IPS-20b (cell line): ENCODE data around the gene SLC15A5.

ENCODE experiments used
- H3K27ac ChIP-seq: one replicate; pipeline ENCODE4 v1.5.1; 2013; ENCODE audit warnings: low read length
- H3K27me3 ChIP-seq: 2 replicates; pipeline ENCODE4 v1.6.1; 2013; ENCODE audit warnings: mild to moderate bottlenecking, low read length, inconsistent platforms; ENCODE audit not compliant: insufficient read depth
- H3K36me3 ChIP-seq: 2 replicates; pipeline ENCODE4 v1.6.1; 2013; ENCODE audit warnings: low read depth, mild to moderate bottlenecking, inconsistent platforms, low read length, moderate library complexity; ENCODE audit not compliant: insufficient read depth
- H3K4me1 ChIP-seq: 2 replicates; pipeline ENCODE4 v1.6.1; 2013; ENCODE audit warnings: mild to moderate bottlenecking, control low read depth, inconsistent platforms, low read length, moderate library complexity; ENCODE audit not compliant: insufficient read depth
- H3K4me3 ChIP-seq: 2 replicates; pipeline ENCODE4 v1.5.1; 2013; ENCODE audit warnings: mild to moderate bottlenecking, low read length, inconsistent platforms
- H3K9ac ChIP-seq: 2 replicates; pipeline ENCODE4 v1.6.1; 2013; ENCODE audit warnings: low read depth, mild to moderate bottlenecking, inconsistent platforms, low read length, moderate library complexity
- H3K9me3 ChIP-seq: 2 replicates; pipeline ENCODE4 v1.6.1; 2013; ENCODE audit warnings: mild to moderate bottlenecking, low read depth, low read length, inconsistent platforms; ENCODE audit not compliant: insufficient read depth

Gene SLC15A5

GRCh38 chr12:16260206-16260605, 17.3 kb downstream of the SLC15A5 start:
- Histone ChIP-seq H3K4me1 (no peaks in the 10 kb centered on the region), H3K27ac (no peak overlapping the region), H3K9ac (no peak overlapping the region)

GRCh38 chr12:16258963-16259362, 18.5 kb downstream of the SLC15A5 start:
- no peak overlapping the region for H3K27ac ChIP-seq
- H3K4me3 ChIP-seq, result no peak overlapping the region
- no peak overlapping the region for H3K9ac ChIP-seq
- peaks cover 6% of the 10 kb centered on the region for H3K9me3 ChIP-seq
- no peaks in the 10 kb centered on the region for H3K36me3 ChIP-seq
- no peaks in the 10 kb centered on the region for H3K27me3 ChIP-seq
- H3K4me1 ChIP-seq, result no peaks in the 10 kb centered on the region

More at GRCh38 chr12:16260206-16260605, 17.3 kb downstream of the SLC15A5 start:
- H3K4me3 ChIP-seq, result no peak overlapping the region
- no peaks in the 10 kb centered on the region for H3K36me3 ChIP-seq
- no peaks in the 10 kb centered on the region for H3K27me3 ChIP-seq
- peaks cover 10% of the 10 kb centered on the region for H3K9me3 ChIP-seq

- H3K9me3 ChIP-seq, result no peaks in the 10 kb centered on the region
- H3K9ac ChIP-seq, result no peak overlapping the region
- no peak overlapping the region for H3K4me3 ChIP-seq
- no peaks in the 10 kb centered on the region for H3K4me1 ChIP-seq
- no peaks in the 10 kb centered on the region for H3K36me3 ChIP-seq
- no peak overlapping the region for H3K27ac ChIP-seq
- H3K27me3 ChIP-seq, result no peaks in the 10 kb centered on the region
Observed at GRCh38 chr12:16246264-16246663, 31.2 kb downstream of the SLC15A5 start.

GRCh38 chr12:16245209-16245608, 32.3 kb downstream of the SLC15A5 start:
- Histone ChIP-seq H3K9ac (no peak overlapping the region), H3K9me3 (no peaks in the 10 kb centered on the region), H3K4me1 (no peaks in the 10 kb centered on the region), H3K27ac (no peak overlapping the region), H3K36me3 (no peaks in the 10 kb centered on the region), H3K27me3 (no peaks in the 10 kb centered on the region), H3K4me3 (no peak overlapping the region)

- Histone ChIP-seq H3K9ac (no peak overlapping the region), H3K9me3 (no peaks in the 10 kb centered on the region), H3K36me3 (no peaks in the 10 kb centered on the region), H3K27ac (no peak overlapping the region), H3K27me3 (no peaks in the 10 kb centered on the region), H3K4me1 (no peaks in the 10 kb centered on the region), H3K4me3 (no peak overlapping the region)
Observed at GRCh38 chr12:16243487-16244412, 33.7 kb downstream of the SLC15A5 start.

GRCh38 chr12:16241346-16241745, 36.1 kb downstream of the SLC15A5 start:
- Histone ChIP-seq H3K27me3 (no peaks in the 10 kb centered on the region), H3K4me3 (no peak overlapping the region), H3K27ac (no peak overlapping the region), H3K9me3 (no peaks in the 10 kb centered on the region), H3K4me1 (no peaks in the 10 kb centered on the region), H3K9ac (no peak overlapping the region), H3K36me3 (no peaks in the 10 kb centered on the region)

GRCh38 chr12:16238661-16239060, 38.8 kb downstream of the SLC15A5 start:
- Histone ChIP-seq H3K4me1 (no peaks in the 10 kb centered on the region), H3K9me3 (no peaks in the 10 kb centered on the region), H3K27ac (no peak overlapping the region), H3K9ac (no peak overlapping the region), H3K27me3 (no peaks in the 10 kb centered on the region), H3K36me3 (no peaks in the 10 kb centered on the region), H3K4me3 (no peak overlapping the region)

GRCh38 chr12:16229676-16230075, 47.8 kb downstream of the SLC15A5 start:
- Histone ChIP-seq H3K27me3 (no peaks in the 10 kb centered on the region), H3K27ac (no peak overlapping the region), H3K4me3 (no peak overlapping the region), H3K36me3 (no peaks in the 10 kb centered on the region), H3K9me3 (no peaks in the 10 kb centered on the region; the same call in 1 of the 2 replicates), H3K9ac (no peak overlapping the region), H3K4me1 (no peaks in the 10 kb centered on the region)

GRCh38 chr12:16228067-16228466, 49.4 kb downstream of the SLC15A5 start:
- H3K9ac ChIP-seq, result no peak overlapping the region
- H3K27ac ChIP-seq, result no peak overlapping the region
- no peaks in the 10 kb centered on the region for H3K36me3 ChIP-seq
- no peaks in the 10 kb centered on the region for H3K4me1 ChIP-seq
- no peak overlapping the region for H3K4me3 ChIP-seq
- H3K9me3 ChIP-seq, result no peaks in the 10 kb centered on the region; the same call in 1 of the 2 replicates
- no peaks in the 10 kb centered on the region for H3K27me3 ChIP-seq

GRCh38 chr12:16225692-16226091, 51.8 kb downstream of the SLC15A5 start:
- Histone ChIP-seq H3K4me3 (no peak overlapping the region), H3K27me3 (no peaks in the 10 kb centered on the region), H3K9ac (no peak overlapping the region), H3K9me3 (no peaks in the 10 kb centered on the region), H3K27ac (no peak overlapping the region), H3K4me1 (no peaks in the 10 kb centered on the region), H3K36me3 (no peaks in the 10 kb centered on the region)

- Histone ChIP-seq H3K4me3 (no peak overlapping the region), H3K9ac (no peak overlapping the region), H3K27ac (no peak overlapping the region), H3K4me1 (no peaks in the 10 kb centered on the region), H3K9me3 (no peaks in the 10 kb centered on the region), H3K27me3 (no peaks in the 10 kb centered on the region), H3K36me3 (no peaks in the 10 kb centered on the region)
Observed at GRCh38 chr12:16224196-16224595, 53.3 kb downstream of the SLC15A5 start.

GRCh38 chr12:16221776-16222175, 55.7 kb downstream of the SLC15A5 start:
- no peaks in the 10 kb centered on the region for H3K9me3 ChIP-seq
- H3K4me1 ChIP-seq, result no peaks in the 10 kb centered on the region
- no peak overlapping the region for H3K4me3 ChIP-seq
- H3K27me3 ChIP-seq, result no peaks in the 10 kb centered on the region
- no peaks in the 10 kb centered on the region for H3K36me3 ChIP-seq
- no peak overlapping the region for H3K9ac ChIP-seq
- no peak overlapping the region for H3K27ac ChIP-seq
